ENCODE data around the gene ADAMTS6.
A peak's percentile ranks its signal among the peaks of the same experiment; 100 is the strongest.
"Not testable (repeated sequence)": the region's sequence is repeated elsewhere in the genome, so short reads cannot be mapped to it uniquely, and the experiment has no call there.

ADAMTS6 gene

GRCh38 chr5:65364907-65365306 is 116.8 kb downstream of the ADAMTS6 start:
- DNase-seq, result no peak

DNA sequence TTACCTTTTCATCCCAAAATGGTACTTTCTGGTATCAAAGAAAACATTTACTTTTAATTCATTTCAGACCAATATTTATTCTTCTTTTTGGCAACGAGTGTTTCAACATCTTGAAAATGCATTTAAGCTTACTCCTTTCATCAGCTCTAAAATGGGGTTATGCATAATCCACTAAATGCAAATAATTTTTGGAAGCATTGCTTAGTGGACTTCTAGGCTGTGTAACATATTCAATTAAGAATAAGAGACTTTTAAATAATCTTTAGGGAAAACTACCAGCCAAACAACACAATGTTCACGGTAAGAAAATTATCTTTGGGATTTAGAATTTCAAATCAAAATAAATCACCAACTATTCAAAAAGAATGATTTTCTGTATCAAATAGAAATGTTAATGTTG is 118.2 kb downstream of the ADAMTS6 start:
- no peak for DNase-seq

DNA sequence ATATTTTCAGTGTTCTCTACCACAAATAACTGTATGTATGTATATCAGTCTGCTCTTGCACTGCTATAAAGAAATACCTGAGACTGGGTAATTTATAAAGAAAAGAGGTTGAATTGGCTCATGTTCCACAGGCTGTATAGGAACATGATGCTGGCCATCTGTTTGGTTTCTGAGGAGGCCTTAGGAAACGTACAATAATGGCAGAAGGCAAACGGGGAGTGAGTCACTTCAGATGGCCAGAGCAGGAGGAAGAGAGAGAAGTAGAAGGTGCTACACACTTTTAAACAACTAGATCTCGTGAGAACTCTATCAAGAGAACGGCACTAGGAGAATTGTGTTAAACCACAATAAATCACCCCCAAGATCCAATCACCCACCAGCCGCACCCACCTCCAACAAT is 121.7 kb downstream of the ADAMTS6 start:
- no peak for DNase-seq

- DNase-seq, result no peak
These were observed 122.2 kb downstream of the ADAMTS6 start for GRCh38 chr5:65359569-65359968.

DNA sequence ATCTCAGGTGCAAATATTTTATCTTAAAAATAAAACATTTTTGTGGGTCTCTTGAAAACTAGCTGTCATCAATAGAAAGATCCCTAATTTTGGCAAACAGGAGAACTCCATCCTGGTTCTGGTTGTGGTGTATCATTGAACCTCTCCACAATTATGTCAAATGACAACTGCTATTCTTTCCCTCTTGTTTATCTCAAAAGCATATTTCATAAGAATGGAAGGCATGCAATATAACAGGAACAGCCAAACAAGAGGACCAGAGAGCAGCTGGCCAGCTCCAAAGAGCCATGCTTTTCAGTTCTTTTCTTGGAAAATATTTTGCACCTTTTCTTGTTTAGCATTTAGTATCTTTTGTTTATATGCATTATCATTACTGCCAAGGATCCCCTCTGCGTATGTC is 125.4 kb downstream of the ADAMTS6 start:
- no peak for DNase-seq

GRCh38 chr5:65355301-65355700 is 126.4 kb downstream of the ADAMTS6 start:
- DNase-seq, result no peak

DNA sequence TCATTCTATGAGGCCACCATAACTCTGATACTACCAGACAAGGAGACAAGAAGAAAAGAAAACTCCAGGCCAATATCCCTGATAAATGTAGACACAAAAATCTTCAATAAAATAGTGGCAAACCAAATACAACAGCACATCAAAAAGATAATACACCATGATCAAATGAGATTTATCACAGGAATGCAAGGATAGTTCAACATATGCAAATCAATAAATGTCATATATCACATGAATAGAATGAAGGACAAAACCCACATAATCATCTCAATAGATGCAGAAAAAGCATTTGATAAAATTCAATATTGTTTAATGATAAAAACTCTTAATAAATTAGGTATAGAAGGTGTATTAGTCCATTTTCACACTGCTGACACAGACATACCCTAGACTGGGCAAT is 139.9 kb downstream of the ADAMTS6 start:
- no peak for DNase-seq

GRCh38 chr5:65338606-65339151 is 143.0 kb downstream of the ADAMTS6 start:
- DNase-seq, result no peak

DNA sequence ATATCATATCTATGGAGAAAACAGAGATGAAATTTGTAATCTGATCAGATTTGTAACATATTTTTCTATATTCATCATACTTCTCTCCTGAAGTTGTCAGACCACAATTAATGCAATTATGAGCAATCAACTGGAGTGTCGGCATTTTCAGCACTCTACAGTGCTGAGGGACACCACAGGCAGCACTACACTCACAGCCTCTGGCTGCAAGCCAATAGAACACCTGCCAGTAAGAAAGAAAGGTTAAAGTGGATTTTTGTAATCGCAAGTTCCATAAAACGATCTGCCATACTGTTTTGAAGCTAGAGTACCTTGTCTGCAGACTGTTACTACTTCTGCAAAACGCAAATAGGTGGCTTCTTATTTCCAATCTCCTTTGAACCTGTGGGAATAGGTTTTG is 147.6 kb downstream of the ADAMTS6 start:
- DNase-seq, result no peak

DNA sequence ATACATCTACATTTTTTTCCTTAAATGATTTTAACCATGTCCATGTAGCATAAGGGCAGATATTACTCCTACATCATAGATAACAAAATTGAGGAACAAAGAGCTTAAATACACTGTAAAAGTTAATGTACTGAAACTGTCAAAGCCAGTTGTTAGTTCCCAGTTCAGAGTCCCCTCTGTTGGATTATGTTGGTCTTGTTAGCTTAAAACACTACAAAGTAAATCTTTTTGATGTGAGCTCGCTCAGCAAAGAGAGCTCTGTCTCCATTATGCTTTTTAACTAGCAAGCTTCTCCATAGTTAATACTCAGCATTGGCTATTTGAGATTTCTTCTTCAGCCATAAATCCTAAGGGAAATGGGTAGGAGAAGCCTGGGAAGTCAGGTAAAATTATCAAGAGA is 149.1 kb downstream of the ADAMTS6 start:
- DNase-seq, result no peak

- peak; percentile 26 for DNase-seq
These were observed 152.5 kb downstream of the ADAMTS6 start for GRCh38 chr5:65329266-65329665.

GRCh38 chr5:65327582-65327981 is 154.1 kb downstream of the ADAMTS6 start:
- DNase-seq, result no peak

GRCh38 chr5:65326922-65327321 is 154.8 kb downstream of the ADAMTS6 start:
- no peak for DNase-seq

- DNase-seq, result no peak
These were observed 157.5 kb downstream of the ADAMTS6 start for GRCh38 chr5:65324226-65324625.

DNA sequence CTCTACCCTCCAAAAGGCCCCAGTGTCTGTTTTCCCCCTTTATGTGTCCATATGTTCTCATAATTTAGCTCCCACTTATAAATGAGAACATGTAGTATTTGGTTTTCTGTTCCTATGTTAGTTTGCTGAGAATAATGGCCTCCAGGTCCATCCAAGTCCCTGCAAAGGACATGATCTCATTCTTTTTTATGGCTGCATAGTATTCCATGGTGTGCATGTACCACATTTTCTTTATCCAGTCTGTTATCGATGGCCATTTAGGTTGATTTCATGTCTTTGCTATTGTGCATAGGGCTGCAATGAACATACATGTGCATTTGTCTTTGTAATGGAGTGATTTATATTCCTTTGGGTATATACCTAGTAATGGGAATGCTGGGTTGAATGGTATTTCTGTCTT is 161.0 kb downstream of the ADAMTS6 start:
- not testable (repeated sequence) for DNase-seq

- DNase-seq, result no peak
These were observed 161.5 kb downstream of the ADAMTS6 start for GRCh38 chr5:65320250-65320649.

DNA sequence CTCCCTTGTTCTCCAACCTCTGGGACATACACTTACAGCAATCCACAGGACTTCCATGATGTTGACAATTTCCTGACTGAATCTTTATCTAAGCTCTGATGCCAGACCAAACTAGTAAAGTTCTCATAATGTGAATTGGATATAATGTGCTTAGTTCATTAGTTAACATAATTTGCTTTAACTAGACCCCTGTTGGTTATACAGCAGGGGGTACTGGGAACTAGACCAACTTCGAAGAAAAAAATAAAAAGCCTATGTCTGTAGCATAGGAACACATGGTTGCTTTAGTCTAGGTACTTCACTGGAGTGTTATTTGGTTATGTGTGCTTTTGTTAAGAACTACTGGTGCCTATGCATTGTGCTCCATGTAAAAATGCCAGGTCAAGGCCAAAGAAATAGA is 173.8 kb downstream of the ADAMTS6 start:
- DNase-seq, result no peak

GRCh38 chr5:65307088-65307487 is 174.6 kb downstream of the ADAMTS6 start:
- no peak for DNase-seq

- DNase-seq, result no peak
These were observed 175.8 kb downstream of the ADAMTS6 start for GRCh38 chr5:65305913-65306312.

DNA sequence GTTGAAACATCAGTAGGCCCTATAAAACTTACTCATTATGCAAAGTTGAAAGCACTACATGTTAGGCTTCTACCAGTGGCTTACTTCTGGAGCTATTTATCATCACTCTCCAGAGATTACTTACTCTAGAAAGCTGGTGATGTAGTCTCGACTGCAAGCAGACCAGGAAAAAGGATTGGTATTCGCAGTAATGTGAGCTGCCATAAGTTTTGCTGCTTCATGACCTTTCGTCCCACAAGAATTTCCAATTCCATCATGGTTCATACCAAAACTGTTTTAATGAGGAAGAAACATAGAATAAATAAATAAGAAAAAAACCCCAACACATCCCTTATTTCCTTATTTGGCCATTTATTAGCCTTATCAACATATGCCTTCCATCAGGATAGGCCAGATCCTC is 181.9 kb downstream of the ADAMTS6 start:
- no peak for DNase-seq

- DNase-seq, result no peak
These were observed 185.7 kb downstream of the ADAMTS6 start for GRCh38 chr5:65296067-65296466.

DNA sequence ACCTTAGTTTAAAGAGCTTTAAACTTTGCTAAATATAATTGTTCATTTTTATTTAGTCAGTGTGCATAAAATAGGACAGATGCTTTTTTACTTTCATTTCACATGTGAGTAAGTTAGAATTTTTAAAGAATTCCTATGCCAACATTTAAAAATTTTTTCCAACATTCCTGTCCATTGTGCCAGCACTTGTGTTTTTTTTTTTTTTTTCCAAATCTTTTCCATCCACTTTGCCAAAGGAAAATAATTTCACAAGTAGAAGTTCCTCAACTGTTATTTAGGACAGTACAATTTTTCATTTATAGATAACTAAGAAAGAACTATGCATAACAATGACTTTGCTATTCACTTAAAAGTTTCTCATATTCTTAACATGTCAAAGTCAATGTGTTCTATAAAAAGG is 189.5 kb downstream of the ADAMTS6 start:
- no peak for DNase-seq

- no peak for DNase-seq
These were observed 191.0 kb downstream of the ADAMTS6 start for GRCh38 chr5:65290677-65291076.

DNA sequence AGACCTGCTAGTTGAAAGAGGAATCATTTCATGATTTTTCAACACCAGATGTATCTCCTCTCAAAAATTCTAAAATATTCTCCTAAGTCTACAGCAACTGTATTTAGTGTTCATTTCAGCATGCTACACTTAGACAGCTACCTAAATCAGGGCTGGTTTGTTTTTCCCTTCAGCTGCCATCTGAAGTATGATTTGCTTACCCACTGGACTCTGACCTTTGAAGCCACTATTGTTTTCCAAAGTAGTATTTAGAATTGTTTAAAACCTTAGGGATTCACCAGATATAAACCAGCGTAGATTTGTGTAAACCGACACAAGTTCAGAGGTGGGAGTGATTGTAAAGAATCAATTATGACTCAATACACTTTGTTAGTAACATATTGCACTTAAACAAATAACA is 193.1 kb downstream of the ADAMTS6 start:
- DNase-seq, result no peak

DNA sequence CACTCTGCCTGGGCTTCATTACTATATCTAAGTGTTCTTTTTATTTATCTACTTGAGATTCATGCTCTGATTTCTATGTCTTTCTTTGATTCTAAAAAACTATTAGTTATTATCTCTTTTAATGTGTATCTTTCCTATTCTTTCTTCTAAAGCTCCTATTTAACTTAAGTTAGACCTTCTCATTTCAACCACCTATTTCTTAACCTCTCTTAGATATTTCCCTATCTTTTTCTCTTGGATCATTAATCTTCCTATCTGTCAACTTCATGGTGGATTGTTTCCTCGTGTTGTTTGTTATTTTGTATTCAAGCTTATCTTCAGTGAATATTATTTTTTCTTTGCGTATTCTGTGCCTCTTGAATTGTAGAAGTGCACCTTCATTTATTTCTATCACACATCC is 202.1 kb downstream of the ADAMTS6 start:
- no peak for DNase-seq

All from femur (tissue), 1 donor.